ENCODE results near the gene FPR2. TPM values are rescaled to one million over a fixed set of nuclear protein-coding genes. Genes with fewer than 3 reads are reported as not detected.
A peak's percentile ranks its signal among the peaks of the same experiment; 100 is the strongest.

FPR2 gene, protein sequence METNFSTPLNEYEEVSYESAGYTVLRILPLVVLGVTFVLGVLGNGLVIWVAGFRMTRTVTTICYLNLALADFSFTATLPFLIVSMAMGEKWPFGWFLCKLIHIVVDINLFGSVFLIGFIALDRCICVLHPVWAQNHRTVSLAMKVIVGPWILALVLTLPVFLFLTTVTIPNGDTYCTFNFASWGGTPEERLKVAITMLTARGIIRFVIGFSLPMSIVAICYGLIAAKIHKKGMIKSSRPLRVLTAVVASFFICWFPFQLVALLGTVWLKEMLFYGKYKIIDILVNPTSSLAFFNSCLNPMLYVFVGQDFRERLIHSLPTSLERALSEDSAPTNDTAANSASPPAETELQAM
- under 1 TPM in 1 of 4 donors, not detected in 3; 0.34 TPM for total RNA-seq

GRCh38 chr19:51760697-51761356 lies at the start of gene FPR2:
FPR2 (plus strand) TSS chr19:51761180; CDS start chr19:51768659, 7,479 bp downstream.
- no peaks in the 10 kb centered on the region for H3K4me1 ChIP-seq
- H3K27ac ChIP-seq = no peak within 1 kb of the TSS
- no peak for DNase-seq (ENCODE audit: low spot score in 2 of 2)
- no peak within 1 kb of the TSS for H3K4me3 ChIP-seq
- WGBS = 62% methylated on average over 8 of the region's 8 CpGs
- no peaks in the 10 kb centered on the region for H3K9me3 ChIP-seq
- H3K27me3 ChIP-seq = peaks cover 19% of the 10 kb centered on the region
- H3K36me3 ChIP-seq = no peaks in the 10 kb centered on the region
- TF ChIP-seq POLR2AphosphoS5 (IDR thresholded peaks at IDR 0.05) (no peak), EP300 (IDR thresholded peaks at IDR 0.05) (no peak), CTCF (IDR thresholded peaks at IDR 0.05) (no peak), POLR2A (IDR thresholded peaks at IDR 0.05) (no peak)

GRCh38 chr19:51711702-51712101 lies 49.3 kb upstream of the FPR2 start:
- no peak for DNase-seq (ENCODE audit: low spot score in 2 of 2)
- Histone ChIP-seq H3K4me3 (no peak overlapping the region), H3K9me3 (no peaks in the 10 kb centered on the region), H3K27ac (no peak overlapping the region), H3K4me1 (peaks cover 4% of the 10 kb centered on the region), H3K27me3 (peaks cover 3% of the 10 kb centered on the region), H3K36me3 (peaks cover under 1% of the 10 kb centered on the region)
- TF ChIP-seq POLR2A (IDR thresholded peaks at IDR 0.05) = no peak
- TF ChIP-seq CTCF (IDR thresholded peaks at IDR 0.05) = no peak
- no peak for TF ChIP-seq POLR2AphosphoS5 (IDR thresholded peaks at IDR 0.05)
- no peak for TF ChIP-seq EP300 (IDR thresholded peaks at IDR 0.05)
- WGBS = 80% methylated on average over 1 of the region's 1 CpG

DNA sequence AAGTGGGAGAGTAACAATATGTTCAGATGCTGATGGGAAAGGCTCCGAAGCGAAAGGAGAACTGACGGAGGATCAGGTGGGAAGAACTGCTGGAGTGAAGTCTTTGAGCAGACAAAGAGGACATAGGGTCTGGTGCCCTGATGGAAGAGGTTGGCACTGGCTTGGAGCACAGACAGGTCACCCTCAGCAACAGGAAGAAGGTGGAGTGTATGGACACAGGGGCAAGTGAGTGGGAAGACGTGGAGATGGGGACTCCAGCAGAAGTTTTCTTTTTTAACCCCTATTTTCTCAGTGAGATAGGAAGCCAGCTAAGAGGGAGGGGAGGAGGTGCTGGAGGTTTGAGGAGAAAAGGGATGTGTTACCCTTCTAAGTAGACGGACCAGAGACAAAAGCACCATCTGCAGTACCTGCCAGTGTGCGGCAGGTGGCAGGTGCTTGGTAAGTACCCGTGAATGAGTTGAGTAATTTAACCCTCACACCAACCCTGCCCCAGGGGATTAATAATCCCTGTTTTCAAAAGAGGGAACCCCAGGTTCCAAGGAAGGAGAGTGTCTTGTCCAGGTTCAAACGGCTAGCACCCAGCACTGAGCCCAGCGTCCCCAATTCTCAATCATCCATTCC lies 48.4 kb upstream of the FPR2 start:
- Histone ChIP-seq H3K27ac (no peak overlapping the region), H3K9me3 (no peaks in the 10 kb centered on the region), H3K27me3 (peaks cover 7% of the 10 kb centered on the region), H3K4me3 (no peak overlapping the region), H3K4me1 (peaks cover 4% of the 10 kb centered on the region), H3K36me3 (no peaks in the 10 kb centered on the region)
- WGBS = 35% methylated on average over 9 of the region's 9 CpGs
- DNase-seq (ENCODE audit: low spot score in 2 of 2) = no peak
- no peak for TF ChIP-seq EP300 (IDR thresholded peaks at IDR 0.05)
- TF ChIP-seq CTCF (IDR thresholded peaks at IDR 0.05) = peak in 1 of 2 donors; percentile 61

- no peaks in the 10 kb centered on the region for H3K36me3 ChIP-seq
- TF ChIP-seq EP300 (IDR thresholded peaks at IDR 0.05) (no peak), CTCF (IDR thresholded peaks at IDR 0.05) (no peak), POLR2A (IDR thresholded peaks at IDR 0.05) (no peak), POLR2AphosphoS5 (IDR thresholded peaks at IDR 0.05) (no peak)
- peaks cover 3% of the 10 kb centered on the region for H3K4me1 ChIP-seq
- no peak overlapping the region for H3K4me3 ChIP-seq
- DNase-seq (ENCODE audit: low spot score in 2 of 2) = no peak
- 92% methylated on average over 35 of the region's 74 CpGs for WGBS
- H3K27me3 ChIP-seq = peaks cover 16% of the 10 kb centered on the region
- H3K27ac ChIP-seq = no peak overlapping the region
- no peaks in the 10 kb centered on the region for H3K9me3 ChIP-seq
These were observed 47.4 kb upstream of the FPR2 start for GRCh38 chr19:51713319-51714285.
